Fibroblast of skin of right biceps (primary cell): Measurements from ENCODE around the gene SWSAP1.

Source experiments
- DNase-seq: peaks from one replicate; pipeline ENCODE4 v3.0.0-alpha.2; 2013

Gene SWSAP1

DNA sequence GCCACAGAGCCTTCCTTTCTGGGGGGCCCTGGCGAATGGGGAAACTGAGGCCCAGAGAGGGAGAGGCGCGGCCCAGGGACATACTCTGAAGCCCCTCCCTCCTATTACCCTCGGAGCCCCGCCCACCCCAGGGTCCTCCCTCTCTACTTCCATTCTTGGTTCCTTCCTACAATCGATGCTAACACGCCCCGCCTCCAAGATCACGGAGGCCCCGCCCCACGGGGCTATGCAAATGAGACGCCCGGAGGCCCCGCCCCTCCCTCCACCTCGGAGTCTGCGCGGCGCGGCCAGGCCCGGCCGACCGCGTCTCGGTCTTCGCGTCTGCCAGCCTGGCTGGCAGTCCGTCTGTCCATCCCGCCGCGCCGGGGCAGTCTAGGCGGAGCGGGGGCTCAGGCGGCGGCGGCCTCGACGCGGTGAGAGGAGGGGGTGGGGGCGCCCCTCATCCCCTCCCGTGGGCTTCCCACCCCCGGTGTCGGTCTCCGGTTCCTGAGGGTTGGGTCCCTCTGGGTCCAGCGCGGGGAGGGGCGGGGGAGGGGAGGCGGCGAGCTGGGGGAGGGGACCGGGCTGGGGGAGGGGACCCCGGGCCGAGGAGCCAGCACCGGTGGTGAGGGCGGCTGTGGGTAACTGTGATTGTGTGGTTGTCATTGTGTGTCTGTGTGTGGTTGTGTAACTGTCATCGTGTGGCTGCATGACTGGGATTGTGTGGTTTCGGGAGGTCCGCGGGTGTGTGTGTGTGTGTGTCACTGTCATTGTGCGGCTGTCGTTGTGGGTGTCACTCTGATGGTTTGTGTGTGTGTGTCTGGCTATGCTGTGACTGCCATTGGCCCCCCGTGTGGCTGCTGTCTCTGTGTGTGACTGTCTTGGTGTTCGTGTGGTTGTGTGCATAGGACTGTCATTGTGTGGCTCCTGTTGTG lies 19.0 kb upstream of the SWSAP1 start, which contains the start of gene PLPPR2:
PLPPR2 (plus strand) TSS at position 273 of the 914 bp plus-strand sequence. CDS start 2,242 bp downstream, outside the sequence.
- DNase-seq: peak; percentile 91

DNA sequence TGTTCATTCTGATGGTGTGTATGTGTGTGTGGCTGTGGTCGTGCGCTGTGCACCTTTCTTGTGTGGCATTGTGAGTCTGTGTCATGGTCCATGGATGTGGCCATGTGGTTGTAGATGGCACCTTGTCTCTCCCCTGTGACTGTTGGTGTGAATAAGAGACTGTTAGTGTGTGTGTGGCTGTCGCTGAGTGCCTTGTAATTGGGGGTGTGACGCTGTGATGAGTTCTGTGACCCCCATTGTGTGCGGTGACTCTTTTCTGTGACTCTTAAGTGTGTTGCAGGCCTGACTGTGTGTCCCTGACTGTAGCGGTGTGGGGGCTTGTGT lies 18.4 kb upstream of the SWSAP1 start:
- no peak for DNase-seq

DNA sequence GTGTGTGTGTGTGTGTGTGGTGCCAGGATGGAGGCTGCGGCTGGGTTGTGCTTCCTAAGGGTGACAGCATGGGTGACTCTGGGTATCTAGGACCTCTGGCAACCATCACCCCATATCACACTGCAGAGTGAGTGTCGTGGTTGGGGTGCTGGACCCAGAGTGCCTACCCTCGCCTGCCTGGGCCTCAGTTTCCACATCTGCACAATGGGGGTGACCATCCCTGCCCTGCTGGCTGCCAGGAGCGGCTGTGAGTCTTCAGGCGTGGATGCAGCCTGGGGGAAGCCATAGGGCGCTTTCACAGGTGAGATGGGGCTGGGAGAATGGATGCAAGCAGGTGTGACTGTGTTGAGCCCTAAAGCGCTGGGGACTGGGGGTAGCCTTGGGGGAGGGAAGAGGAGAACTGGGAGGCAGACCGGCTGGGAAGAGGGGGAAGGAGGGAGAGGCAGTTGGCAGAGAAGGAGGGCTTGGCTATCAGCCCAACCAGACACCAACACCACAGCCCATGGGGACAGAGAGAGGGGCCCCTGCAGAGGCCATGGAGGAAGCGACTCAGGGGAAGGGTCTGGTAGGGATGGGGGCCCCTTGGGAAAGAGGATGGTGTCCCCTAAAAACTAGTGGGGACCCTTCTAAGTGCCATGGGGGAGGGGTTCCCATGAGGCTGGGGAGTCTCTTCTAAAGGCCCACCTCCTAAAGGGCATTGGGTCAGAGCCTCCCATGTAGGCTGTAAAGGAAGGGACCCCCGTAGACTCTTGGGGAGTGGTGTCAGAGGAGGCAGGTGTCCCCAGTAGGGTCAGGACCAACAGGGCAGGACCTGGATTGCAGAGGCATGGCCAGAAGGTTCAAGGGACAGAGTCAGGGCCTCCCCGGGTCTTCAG lies 17.6 kb upstream of the SWSAP1 start:
- no peak for DNase-seq

DNA sequence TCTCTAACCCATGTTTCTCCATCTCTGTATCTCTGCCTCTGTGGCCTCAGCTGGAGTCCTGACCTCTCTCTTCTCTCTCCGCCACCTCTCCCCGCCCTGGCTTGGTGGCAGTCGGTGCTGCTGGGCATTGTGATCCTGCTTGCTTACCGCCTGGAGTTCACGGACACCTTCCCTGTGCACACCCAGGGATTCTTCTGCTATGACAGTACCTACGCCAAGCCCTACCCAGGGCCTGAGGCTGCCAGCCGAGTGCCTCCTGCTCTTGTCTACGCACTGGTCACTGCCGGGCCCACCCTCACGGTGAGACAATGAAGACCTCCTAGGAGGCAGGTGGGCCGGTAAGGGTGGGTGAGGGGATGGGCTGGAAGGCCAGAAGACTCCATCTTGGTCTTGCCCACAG lies 15.0 kb upstream of the SWSAP1 start:
- DNase-seq: no peak

DNA sequence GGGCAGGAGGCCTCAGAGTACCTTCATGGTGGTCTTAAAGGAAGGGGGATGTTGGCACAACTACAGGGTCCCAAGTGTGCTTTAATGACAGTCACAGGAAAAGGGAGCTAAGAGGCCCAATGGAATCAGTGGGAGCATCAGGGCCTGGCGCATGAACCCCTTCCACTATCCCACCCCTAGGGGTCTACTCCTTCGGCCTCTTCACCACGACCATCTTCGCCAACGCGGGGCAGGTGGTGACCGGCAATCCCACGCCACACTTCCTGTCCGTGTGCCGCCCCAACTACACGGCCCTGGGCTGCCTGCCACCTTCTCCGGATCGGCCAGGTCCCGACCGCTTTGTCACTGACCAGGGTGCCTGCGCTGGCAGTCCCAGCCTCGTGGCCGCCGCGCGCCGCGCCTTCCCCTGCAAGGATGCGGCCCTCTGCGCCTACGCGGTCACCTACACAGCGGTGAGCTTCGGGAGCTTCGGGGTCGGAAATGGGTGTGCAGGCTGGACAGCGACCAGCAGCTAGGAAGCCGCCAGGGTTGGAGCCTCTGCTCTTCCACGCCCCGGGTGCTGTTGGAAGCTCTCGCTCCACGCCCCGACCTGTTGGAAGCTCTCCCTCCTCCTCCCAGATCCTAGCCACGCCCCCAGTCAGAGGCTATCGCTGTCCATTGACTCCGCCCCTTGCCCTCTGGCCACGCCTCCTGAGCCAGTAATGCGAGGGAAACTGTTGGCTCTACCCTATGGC lies 13.3 kb upstream of the SWSAP1 start:
- no peak for DNase-seq

DNA sequence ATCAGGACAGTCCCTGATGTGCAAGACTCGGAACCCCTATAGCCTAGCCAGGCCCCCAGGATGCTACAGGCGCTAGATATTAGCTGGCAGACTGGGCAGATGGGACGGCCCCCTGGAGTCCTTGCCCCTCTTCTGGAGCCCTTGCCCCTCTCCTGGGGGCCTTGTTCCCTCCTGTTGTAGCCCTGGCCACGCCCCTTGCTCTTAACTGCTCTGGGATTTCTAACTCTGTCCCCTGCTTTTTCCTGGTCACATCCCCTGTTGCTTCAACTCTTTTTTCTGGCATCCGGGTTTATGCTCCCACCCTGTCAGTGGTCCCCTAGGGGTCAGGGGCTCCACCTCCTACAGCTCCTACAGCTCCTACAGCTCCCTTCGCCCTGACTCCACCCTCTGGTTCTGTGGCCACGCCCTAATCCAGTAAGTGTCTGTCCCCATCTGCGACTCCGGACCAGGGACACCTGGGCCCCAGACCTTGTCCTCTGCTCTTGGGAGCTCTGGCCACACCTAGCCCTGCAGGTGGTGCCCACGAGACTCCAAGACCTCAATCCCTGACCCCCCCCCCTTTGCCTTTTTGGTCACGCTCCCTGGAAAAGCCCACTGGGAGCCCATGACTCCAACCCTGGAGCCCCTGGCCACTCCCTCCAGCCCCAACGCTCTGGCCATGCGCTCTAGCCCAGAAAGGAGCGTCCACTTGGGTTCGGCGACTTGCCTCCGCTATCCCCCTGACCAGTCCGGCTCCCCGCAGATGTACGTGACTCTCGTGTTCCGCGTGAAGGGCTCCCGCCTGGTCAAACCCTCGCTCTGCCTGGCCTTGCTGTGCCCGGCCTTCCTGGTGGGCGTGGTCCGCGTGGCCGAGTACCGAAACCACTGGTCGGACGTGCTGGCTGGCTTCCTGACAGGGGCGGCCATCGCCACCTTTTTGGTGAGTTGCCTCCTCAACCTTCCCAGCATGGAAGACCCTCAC lies 12.4 kb upstream of the SWSAP1 start:
- DNase-seq: no peak

DNA sequence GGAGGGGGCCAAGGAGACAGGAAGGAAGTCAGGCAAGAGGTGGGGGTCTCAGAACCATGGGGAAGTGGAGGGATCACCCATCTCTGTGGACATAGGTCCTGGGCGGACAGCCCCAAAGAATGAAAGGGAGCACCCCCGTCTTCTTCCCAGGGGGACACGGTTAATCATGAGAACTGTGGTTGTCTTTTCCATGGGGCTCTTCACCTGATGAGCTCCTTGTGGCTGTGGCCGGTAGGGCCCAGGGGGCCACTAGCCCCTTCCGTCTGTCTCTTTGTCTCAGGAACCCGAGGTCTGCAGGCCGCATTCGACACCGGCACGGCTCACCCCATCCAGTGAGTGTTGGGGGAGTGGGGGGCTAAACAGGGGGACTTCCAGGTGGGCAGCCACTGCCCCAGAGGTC lies 10.6 kb upstream of the SWSAP1 start:
- DNase-seq: no peak

DNA sequence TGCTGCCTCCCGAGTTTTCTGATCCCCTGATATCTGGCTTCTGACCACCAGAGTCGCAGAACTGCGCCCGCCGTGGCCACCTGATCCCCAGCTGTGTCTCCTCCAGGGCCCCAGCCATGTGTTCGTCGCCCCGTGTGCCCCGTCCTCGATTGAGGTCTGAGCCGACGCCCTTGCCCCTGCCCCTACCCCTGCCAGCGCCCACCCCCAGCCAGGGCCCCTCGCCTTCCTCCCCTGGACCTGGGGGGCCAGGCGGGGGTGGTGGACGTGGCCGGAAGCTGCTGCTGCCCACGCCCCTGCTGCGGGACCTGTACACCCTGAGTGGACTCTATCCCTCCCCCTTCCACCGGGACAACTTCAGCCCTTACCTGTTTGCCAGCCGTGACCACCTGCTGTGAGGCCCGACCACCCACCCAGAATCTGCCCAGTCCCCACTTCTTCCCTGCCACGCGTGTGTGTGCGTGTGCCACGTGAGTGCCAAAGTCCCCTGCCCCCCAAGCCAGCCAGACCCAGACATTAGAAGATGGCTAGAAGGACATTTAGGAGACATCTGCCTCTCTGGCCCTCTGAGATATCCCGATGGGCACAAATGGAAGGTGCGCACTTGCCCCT lies 10.1 kb upstream of the SWSAP1 start:
- no peak for DNase-seq

DNA sequence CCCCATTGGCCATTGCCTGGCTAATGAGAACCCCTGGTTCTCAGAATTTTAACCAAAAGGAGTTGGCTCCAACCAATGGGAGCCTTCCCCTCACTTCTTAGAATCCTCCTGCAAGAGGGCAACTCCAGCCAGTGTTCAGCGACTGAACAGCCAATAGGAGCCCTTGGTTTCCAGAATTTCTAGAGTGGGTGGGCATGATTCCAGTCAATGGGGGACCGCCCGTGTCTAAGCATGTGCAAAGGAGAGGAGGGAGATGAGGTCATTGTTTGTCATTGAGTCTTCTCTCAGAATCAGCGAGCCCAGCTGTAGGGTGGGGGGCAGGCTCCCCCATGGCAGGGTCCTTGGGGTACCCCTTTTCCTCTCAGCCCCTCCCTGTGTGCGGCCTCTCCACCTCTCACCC lies 9.5 kb upstream of the SWSAP1 start:
- no peak for DNase-seq

DNA sequence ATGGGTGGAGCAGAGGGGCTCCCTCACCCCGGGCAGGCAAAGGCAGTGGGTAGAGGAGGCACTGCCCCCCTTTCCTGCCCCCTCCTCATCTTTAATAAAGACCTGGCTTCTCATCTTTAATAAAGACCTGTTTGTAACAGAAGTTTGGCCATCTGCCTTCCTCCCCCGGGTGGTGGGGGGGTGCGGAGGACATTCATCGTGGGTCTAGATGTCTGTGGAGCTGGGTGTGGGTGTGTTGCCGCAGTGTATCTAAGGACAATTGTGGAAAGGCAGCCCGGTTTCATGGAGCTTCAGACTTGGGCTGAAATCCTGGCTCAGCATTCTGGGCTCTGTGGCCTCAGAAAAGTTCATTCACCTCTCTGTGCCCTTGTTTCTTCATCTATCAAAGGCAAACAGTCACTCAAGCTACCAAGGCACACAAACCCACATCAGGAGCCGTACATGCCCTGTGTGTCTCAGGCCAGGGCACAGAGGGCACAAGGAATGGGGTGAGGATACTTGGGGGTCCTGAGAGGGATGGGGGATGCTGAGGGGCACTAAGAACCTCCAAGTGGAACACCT lies 8.8 kb upstream of the SWSAP1 start:
- no peak for DNase-seq

DNA sequence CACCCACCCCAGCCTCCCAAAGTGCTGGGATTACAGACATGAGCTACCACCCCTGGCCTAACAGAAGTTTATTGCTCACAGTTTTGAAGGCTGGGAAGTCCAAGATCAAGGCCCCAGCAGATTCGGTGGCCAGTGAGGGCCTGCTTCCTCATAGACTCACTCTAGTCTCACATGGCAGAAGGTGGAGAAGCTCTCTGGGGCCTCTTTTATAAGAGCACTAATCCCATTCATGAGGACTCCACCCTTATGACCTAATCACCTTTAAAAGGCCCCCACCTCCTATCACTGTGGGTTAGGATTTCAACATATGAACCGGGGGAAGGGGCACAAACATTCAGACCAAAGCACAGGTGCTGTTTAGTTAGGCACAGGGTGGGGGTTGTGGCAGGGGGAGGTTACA lies 6.9 kb upstream of the SWSAP1 start:
- DNase-seq: no peak

DNA sequence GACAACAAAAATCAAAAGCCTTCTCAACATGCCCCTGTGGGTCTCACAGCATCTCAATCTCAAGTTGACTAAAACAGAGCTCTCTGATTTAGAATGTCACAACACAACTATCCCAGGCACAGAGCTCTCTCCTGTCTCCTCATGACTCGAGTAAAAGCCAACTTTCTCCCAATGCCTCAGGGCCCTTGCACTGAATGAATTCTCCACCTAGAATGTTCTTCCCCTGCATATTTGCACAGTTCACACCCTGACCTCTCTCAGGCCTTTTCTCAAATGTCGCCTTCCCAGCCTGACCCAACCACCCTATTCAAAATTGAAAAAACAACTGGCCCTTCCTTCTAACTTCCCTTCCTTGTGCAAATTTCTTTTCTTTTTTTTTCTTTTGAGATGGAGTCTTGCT lies 3.7 kb upstream of the SWSAP1 start:
- no peak for DNase-seq

DNA sequence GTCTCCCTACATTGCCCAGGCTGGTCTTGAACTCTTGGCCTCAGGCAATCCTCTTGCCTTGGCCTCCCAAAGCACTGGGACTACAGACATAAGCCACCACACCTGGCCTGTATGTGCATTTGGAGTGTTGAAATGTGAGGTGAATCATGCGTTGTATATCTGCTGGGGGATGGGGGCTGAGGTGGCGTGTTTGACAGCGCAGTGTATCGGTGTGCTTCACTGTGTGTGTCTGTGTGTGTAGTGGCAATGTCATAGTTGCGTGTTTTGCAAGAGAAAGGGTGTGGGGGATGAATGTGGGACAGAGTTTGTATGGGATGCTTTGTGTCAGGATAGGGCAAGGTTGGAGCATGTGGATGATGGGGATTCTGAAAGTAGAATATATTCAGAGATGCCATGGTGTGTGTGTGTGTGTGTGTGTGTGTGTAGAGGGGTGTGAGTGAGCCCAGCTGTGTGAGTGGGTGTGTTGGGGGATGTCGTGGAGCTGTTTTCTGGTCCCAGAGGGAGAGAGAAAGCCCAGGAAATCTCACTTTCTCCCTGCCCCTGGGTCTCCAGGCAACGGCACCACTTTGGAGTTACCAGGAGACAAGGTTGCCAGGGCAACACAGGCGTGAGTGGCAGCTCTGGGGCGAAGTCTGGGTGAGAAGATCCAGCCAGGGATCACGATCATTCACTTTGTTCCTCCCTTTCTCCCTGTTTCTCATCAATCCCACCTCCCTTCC lies 1.1 kb upstream of the SWSAP1 start:
- peak; percentile 13 for DNase-seq

DNA sequence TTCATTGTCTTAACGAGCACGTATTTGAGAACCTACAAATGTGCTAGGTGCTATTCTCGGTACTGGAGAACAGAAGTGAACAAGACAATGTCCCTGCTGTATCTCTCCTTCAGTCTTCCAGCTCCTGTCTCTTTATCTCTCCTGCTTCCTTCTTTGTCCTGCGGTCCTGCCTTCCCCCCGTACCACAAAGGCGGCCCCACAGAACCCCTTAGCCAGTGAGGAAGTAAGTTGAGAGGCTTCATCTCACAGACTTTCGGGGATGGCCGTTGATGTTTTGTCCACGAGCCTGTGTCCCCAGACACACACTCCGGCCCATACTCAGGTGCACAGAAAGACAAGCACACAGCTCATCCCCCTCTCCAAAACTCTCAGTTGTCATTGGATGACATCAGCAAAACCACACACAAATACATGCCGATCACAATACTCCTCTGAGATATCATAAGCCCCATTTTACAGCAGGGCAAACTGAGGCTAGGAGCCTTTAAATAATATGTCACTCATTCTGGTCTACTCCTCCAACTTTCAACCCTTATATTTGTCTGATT lies 507 bp upstream of the SWSAP1 start:
- DNase-seq: no peak

DNA sequence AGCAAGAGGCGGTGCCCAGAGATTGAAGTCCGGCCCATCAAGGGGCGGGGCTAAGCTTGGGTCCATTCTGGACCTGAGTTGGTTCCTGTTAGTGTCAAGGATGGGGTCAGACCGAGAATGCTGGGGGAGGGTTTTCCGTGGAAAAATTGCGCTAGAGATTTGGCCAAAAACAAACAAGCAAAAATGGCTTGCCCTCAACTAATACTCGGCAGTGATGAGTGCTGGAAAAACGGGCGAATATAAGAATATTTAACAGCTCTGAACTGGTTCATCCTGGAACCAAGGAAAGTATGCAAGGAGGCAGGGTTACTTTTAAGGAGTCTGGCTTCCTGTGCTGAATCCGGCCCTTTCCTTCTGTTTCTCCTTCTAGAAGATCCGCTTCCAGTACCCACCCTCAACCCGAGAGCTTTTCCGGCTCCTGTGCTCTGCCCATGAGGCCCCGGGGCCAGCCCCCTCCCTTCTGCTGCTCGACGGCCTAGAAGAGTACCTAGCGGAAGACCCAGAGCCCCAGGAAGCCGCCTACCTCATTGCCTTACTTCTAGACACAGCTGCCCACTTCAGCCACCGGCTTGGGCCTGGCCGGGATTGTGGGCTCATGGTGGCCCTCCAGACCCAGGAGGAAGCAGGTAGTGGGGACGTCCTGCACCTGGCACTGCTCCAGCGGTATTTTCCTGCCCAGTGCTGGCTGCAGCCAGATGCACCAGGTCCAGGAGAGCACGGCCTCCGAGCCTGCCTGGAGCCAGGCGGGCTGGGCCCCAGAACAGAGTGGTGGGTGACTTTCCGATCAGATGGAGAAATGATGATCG lies 880 bp downstream of the SWSAP1 start:
- DNase-seq: no peak

DNA sequence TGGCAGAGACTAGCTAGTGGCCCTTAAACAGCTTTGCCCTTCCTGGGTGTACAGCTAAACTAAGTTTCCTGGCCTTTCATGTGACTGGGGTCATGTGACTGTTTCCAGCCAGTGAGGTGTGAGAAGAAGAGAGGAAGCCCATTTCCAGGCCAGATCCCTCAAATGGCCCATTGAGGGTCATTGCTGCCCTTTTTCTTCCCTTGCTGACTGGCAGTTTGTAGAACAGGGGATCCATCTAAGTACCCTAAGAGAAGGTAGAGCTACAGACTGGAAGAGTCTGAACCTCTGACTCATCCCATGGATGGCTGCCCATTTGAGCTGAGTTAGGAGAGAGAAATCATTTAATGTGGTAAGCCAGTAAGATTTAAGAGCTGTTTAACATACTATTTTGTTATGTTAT lies 2.8 kb downstream of the SWSAP1 start:
- DNase-seq: peak; percentile 96

DNA sequence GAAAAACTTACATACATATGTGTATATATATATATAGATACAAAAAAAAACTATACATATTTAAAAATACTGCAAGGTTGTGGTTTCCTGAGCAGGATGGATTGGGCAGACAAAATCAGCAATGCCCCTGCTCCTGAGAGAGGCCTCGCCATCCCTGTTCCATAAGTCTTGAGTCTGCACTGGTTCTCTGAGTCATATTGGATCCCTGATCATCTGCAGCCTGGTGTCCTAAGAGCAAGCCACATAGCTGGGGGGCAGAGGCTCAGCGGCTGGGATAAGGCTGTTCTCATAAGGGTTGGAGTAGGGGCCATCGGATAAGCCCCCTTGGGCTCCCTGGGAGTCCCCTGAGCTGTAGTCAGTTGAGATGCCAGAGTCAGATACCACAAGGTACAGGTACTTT lies 3.3 kb downstream of the SWSAP1 start:
- DNase-seq: peak; percentile 35

DNA sequence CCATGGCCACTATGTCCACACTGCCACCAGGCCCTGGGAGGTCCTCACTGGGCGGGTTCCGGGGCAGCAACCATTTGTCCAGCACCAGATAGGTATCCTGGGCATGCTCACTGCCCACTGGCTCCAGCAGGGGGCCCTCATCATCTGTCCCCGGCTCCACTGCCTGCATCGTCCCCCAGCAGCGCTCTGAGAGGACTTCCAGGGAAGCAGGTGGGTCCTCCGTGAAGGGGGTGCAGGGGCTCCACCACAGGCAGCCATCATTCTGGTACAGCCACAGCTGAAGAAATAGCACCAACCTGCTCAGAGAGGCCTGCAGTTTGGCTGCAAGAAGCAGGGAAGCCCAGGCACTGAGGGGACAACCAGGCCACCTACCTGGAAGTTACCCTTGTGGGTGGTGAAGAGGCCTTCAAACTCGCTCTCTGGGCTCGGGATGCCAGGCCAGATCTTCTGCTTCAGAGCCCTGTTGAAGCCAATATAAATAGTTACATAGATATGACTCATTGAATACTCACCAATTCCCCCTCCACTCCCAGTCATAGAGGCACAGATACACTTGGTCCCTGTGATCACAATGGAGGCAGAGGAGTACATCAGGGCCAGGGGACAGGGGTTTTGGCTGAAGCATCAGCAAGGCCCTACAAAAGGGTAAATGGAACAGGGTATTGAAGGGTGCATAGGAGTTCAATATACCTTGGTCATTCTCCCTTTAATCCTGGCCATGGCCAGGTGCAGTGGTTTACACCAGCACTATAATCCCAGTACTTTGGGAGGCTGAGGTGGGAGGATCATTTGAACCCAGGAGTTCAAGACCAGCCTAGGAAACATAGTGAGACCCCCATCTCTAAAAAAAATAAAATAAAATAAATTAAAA lies 4.1 kb downstream of the SWSAP1 start:
- DNase-seq: peak; percentile 85
